GM18907 (cell line): ENCODE data around the gene YES1.
"Not testable (repeated sequence)": the region's sequence is repeated elsewhere in the genome, so short reads cannot be mapped to it uniquely, and the experiment has no call there.

Experiments used
- ATAC-seq: cut with Tn5 transposase; IDR thresholded peaks from one replicate; pipeline ENCODE4 v1.9.1; 2021; ENCODE audit warnings: mild to moderate bottlenecking, moderate library complexity; ENCODE audit not compliant: unreplicated experiment

YES1 gene

GRCh38 chr18:730692-731091, 81.3 kb downstream of the YES1 start:
- ATAC-seq, result no peak

- ATAC-seq, result not testable (repeated sequence)
These were observed 81.9 kb downstream of the YES1 start for GRCh38 chr18:730120-730519.

GRCh38 chr18:725646-726045, 86.4 kb downstream of the YES1 start:
- ATAC-seq, result no peak

GRCh38 chr18:723541-724080, 88.4 kb downstream of the YES1 start:
- no peak for ATAC-seq

- ATAC-seq, result no peak
These were observed 95.0 kb downstream of the YES1 start for GRCh38 chr18:717003-717402.

GRCh38 chr18:715626-716025, 96.4 kb downstream of the YES1 start:
- ATAC-seq, result no peak

GRCh38 chr18:713135-713490, 98.9 kb downstream of the YES1 start:
- no peak for ATAC-seq

GRCh38 chr18:712401-713134, 99.5 kb downstream of the YES1 start, which contains the start of gene ENOSF1:
Gene ENOSF1, minus strand, starts transcription at chr18:712630. Its CDS starts 43 bp downstream, at chr18:712587.
- peak; percentile 90 for ATAC-seq

GRCh38 chr18:711657-712400, 100.2 kb downstream of the YES1 start:
- peak; percentile 74 for ATAC-seq

- ATAC-seq, result peak; percentile 12
These were observed 100.8 kb downstream of the YES1 start for GRCh38 chr18:711310-711656.

- no peak for ATAC-seq
These were observed 101.4 kb downstream of the YES1 start for GRCh38 chr18:710418-711300.

- ATAC-seq, result no peak
These were observed 102.3 kb downstream of the YES1 start for GRCh38 chr18:709771-710170.

GRCh38 chr18:708096-708495, 103.9 kb downstream of the YES1 start:
- no peak for ATAC-seq

GRCh38 chr18:706405-706804, 105.6 kb downstream of the YES1 start:
- ATAC-seq, result no peak

GRCh38 chr18:703213-703967, 108.7 kb downstream of the YES1 start:
- no peak for ATAC-seq

- ATAC-seq, result no peak
These were observed 114.2 kb downstream of the YES1 start for GRCh38 chr18:697800-698199.

GRCh38 chr18:697012-697411, 115.0 kb downstream of the YES1 start:
- ATAC-seq, result no peak

GRCh38 chr18:693466-694187, 118.4 kb downstream of the YES1 start:
- ATAC-seq, result no peak

GRCh38 chr18:692824-693223, 119.2 kb downstream of the YES1 start:
- no peak for ATAC-seq

- no peak for ATAC-seq
These were observed 123.7 kb downstream of the YES1 start for GRCh38 chr18:688323-688722.
